Measurements from ENCODE around the gene IL10.
A peak's percentile ranks its signal among the peaks of the same experiment; 100 is the strongest.

IL10 gene

DNA sequence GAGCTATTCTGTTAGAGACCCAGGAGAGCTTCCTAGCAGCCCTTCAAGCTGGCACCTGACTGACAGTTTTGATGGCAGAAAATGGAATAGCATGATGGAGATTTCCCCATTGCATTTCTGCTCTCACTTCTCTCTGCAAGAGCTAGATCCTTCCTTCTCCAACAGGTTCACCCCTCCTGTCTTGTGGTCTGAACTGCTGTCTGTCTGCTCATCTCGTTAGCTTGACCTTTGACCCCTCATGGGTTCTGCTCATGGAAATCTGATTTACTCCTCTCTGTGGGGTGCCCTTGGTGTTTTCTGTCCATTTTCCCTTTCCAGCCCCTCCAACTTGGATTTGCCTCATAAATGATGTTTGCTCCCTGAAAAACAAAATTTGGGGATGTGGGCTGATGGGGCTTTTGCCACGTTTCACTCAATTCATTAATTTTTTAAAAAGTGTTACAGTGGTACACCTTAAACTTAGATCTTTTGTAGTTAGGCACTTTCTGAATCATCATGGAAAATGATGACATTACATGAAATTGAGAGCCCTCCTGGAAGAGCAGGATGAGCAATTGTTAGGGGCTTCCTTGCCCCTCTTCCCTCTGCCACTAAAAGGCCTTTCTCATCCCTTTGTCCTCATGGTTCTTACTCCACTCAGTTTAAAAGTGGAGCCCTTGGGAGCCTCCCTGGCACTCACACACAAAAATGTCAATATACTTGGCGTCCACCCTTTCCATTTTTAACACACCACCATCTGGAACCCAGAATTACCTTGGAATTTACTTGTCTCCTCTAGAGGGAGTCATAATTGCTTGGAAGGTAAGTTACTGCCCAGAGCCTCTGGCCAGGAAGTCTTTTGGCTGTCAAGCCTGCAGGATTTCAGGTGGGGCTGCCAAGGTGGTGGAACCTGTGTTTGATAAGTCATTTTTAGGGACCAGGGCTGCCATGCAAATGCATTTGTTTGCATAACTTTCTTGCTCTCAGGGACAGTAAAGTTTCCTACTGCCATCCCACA is 33.6 kb downstream of the IL10 start:
- FAIRE-seq: no peak
- DNase-seq (ENCODE audit: insufficient read length, low spot score): peak; percentile 50

DNA sequence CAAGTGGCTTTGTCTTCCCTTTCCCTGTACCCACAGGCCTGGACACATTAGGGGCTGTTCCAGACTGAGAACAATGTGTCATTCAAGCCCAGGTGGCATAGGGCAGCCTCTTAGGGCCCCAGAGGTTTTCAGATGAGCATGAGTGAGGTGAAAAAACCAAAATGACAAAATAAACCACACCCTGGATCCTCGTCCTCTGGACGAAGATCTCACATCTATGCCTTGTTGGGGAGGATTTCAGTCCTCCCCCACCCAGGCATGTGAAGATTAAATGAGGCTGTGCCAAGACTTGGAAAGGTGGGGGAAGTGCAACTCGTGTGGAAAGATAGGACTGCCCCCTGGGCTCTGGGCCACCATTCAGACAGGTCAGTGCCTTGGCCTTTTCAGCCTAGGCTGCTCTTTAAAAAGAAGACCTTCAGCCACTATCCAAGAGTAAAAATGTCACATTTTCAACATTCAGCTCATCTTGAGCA is 34.5 kb downstream of the IL10 start:
- FAIRE-seq (no peak), DNase-seq (ENCODE audit: insufficient read length, low spot score) (no peak)

DNA sequence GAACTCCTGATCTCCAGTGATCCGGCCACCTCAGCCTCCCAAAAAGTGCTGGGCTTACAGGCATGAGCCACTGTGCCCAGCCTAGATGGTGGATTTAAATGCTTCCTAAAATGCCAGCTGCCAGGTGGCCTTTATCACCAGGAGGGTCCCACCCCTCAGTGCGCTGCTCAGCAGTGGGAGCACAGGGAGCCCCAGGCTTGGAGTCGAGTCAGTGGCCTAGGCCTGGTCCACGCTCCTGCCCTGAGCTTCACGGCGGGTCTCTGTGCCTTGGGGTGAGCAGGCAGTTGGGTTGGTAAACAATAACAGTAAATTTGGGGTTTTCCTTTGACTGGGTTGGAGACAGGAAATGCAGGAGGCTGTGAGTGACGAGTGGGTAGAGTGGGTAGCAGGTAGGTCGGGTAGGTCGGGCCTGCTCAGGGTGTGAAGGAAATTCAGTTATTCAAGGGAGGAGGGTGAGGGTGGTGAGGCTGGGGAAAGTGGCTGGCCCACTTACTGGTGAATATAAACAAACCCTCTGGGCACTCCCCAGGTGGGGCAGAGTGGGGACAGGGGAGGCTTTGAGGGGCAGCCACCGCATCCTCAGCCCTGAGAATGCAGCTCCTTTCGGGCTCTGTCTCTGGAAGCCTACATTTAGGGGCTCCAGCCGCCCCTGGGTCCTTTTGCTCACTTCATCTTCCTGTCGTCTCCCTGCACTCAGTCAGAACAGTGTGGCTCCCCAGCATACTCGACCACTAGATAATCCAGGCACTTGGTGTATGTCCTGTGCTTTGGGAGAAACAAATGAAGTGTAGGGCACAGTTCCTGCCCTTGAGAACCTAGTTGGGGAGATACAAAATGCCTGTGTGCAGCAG is 35.2 kb downstream of the IL10 start:
- no peak for FAIRE-seq
- DNase-seq (ENCODE audit: insufficient read length, low spot score): no peak

DNA sequence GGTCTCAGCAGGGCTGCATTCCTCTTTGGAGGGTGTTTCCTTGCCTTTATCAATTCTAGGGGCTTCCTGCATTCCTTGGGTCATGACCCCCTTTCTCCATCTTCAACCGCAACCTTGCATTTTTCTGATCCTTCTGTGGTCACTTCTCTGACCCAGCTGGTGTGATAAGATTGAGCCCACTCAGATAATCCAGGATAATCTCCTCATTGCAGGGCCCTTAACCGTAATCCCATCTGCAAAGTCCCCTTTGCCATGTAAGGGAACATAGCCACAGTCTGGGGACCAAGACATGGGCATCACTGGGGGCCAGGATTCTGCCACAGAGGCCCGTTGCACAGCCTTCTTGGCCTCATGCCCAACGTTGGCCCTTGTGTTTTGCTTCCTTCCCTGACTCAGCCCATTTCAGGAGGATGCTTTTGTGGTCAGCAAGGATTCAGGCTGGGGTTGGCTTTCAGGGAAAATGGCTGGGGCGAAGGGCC is 36.7 kb downstream of the IL10 start:
- no peak for FAIRE-seq
- no peak for DNase-seq (ENCODE audit: insufficient read length, low spot score)

DNA sequence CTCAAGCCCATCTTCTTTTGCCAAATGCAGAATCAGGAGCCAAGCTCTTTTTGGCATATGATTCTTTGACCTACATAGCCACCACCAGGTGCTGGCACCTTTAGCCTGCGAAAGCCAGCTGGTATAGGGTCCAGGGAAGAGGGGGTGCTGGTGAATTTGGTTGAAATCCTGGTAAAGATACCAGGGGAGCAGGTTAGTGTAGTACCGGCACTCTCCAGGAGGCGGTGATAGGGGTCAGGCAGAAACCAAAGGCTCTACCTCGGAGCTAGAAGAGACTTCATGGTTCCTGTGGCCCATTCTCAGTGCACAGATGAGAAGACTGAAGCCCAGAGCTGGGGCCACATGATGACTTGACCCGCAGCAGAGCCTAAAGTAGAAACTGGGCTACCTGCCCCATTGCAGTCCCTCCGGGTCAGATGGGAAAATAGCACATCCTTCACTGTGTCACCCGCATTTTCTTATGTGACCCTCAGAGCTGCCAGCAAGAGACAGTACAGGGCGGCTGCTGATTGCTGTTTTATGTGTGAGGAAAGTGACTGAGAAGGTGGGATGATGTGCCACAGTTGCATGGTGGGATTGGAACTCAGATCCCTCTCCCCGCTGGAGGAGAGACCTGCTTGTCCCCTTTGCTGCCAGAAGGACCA is 37.7 kb downstream of the IL10 start:
- FAIRE-seq (no peak), DNase-seq (ENCODE audit: insufficient read length, low spot score) (peak; percentile 66)

DNA sequence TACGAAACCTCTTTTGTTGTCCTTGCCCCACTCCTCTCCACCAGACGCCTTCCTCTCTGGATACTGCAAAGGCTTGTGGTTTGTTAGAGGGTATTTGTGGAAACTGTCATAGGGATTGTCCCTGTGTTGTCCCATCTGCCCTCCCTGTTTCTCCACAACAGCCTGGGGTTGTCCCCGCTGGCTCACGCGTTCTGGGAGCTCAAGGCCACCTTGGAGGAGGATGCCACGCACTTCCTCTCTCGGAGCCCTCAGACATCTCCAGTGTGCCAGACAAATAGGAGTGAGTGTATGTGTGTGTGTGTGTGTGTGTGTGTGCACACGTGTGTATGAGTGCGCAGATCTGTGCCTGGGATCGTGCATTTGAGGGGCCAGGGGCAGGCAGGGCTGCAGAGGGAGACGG is 39.3 kb downstream of the IL10 start:
- no peak for DNase-seq (ENCODE audit: insufficient read length, low spot score)
- FAIRE-seq: no peak

DNA sequence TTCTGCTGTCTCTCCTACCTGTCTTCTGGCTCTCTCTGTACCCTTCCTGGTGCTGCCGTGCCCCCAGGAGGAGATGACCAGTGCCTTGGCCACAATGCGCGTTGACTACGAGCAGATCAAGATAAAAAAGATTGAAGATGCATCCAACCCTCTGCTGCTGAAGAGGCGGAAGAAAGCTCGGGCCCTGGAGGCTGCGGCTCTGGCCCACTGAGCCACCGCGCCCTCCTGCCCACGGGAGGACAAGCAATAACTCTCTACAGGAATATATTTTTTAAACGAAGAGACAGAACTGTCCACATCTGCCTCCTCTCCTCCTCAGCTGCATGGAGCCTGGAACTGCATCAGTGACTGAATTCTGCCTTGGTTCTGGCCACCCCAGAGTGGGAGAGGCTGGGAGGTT is 39.8 kb downstream of the IL10 start:
- FAIRE-seq (no peak), DNase-seq (ENCODE audit: insufficient read length, low spot score) (no peak)

DNA sequence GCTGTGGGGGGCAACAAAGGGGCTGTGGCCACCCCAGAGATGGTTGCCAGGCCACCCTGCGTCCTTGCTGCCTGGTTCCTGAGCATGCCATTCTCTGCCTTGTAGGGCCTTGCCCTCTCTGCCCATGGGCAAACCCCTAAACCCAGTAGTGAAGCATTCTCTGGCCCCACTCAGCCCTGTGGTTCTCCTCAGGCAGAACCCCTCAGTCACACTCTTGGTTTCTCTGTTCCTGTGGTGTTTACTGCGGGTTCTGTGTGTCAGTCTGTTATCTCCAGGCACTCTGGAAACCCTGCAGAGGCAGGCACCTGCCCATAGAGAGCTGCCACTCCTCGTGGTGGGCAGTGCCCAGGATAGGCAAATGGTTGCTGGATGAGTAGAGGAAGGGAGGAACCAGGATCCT is 42.8 kb downstream of the IL10 start:
- no peak for DNase-seq (ENCODE audit: insufficient read length, low spot score)
- no peak for FAIRE-seq

DNA sequence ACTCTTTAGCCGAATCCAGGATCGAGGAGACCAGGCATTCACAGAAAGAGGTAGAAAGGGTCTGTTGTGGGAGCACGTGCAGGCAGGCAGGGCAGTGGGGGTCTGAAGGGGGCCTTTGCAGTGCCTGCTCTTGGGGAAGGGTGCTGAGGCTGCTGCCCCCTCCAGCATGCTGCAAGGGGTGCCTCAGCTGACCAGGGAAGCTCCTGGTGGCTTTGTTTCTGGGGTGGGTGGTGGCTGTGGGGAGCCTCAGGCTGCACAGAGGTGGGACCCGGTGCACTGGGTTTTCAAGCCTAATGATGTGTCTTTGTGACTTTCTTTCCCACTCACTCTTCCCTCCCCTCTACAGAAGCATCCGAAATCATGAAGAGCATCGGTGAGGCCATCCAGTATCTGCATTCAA is 43.2 kb downstream of the IL10 start:
- FAIRE-seq (no peak), DNase-seq (ENCODE audit: insufficient read length, low spot score) (no peak)

DNA sequence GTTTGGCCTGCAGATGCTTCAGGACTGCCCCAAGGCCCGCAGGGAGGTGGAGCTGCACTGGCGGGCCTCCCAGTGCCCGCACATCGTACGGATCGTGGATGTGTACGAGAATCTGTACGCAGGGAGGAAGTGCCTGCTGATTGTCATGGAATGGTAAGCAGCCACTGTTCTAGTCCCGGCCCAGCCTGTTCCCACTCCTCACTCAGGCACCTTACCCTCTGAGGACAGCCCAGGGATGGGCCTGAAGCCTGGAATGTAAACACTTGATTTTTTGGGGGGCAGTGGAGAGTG is 43.7 kb downstream of the IL10 start:
- FAIRE-seq (no peak), DNase-seq (ENCODE audit: insufficient read length, low spot score) (no peak)

DNA sequence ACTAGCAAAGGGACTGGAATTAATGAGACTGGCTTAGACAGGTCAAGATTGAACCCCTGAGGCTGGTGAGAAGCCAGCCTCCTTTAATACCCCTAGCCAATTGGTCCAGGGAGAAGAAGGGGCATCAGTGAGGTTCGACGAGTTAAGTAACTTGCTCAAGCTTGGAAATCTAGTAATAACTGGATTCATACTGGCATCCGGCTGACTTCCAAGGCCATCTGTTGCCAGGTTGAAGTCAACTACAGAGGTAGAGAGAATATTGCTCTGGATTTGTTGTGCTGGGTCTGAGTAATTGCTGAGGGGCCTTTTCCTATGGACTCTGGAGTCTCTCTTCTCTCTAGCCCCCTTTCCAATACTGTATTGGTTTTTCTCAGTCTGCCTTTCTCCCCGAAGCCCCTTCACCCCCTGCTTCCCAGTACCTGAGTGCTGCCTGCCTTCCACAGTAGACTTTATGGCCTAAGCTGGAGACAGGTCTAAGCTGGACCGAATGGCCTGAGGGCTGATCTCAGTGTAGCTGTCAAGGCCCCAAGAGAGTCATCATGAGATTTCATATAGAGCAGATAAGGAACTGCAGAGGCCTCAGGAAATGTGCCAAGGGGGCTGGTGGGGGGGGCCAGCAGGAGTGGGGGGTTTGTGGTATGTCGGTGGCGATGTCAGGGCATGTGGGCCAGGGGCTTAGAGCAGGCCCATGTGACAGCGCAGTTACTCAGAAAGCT is 44.2 kb downstream of the IL10 start:
- FAIRE-seq: no peak

DNA sequence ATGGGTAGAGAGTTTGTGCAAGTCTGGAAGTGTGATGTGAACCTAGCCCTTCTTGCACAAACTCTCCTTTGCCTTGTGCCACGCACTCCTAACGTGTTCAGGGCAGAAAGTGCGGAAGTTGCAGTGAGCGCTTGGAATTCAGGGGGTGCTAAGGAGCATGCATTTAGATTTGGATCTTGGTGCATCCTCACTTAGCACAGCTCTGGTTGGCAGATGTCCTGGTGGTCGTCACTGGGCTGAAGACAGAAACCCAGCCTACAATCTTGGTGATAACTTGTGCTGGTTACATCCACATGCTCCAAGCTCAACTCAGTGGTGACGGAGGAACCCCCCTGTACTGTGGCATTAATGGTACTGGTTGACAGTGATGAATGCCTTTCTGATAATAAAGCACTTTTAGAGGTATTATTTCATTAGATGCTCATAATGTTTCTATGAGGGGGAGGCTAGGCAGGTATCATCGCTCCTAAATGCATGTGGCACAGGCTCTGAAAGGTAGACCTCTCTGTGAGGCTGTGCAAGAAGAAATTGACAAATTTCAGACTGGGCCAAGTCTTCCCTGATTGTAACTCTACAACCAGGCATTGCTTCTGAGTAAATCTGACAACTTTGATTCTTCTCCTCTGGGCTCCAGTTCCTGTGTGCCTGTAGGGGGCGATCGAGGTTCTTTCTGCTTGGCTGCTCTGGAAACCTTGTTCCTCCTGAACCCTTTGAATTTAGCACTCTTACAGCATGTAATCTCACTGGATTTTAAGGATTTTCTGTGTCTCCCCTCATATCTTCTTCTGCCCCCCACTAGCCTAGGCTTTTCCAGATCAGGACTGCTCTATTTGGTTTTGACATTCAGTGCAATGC is 47.0 kb downstream of the IL10 start:
- FAIRE-seq (no peak), DNase-seq (ENCODE audit: insufficient read length, low spot score) (peak; percentile 53)

More for the DNA sequence above, 44.2 kb downstream of the IL10 start:
- DNase-seq (ENCODE audit: insufficient read length, low spot score): no peak

DNA sequence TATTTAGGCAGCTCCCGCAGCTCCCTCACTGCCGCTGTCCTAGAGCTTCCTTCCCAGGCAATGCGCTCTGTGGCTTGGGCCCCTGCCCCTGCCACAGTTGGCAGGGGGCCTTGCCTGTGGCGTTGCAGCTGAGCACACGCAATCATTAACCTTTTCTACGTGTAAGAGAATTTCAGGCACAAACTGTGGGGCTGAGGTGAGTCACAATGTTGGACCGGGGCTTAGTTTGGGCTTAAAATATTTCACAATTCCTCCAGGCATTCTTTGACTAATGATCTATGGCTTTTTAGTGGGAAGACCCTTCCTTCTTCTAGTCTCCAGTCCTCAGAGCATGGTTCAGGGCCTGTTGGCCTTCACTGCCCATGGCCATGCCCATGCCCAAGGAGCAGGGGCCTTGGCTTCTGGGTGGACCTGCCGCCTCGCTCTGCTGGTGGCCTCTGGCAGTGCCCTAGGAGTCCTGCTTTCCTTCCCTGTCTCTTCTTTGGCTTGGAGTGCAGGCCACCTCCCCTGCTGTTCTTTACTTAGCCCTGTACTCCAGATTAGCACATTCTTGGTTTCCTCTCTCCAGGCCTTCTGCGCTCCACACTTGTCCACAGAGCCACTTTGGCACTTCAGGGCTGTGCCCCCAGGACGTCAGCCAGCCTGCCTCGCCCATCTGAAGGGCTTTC is 48.4 kb downstream of the IL10 start:
- FAIRE-seq (no peak), DNase-seq (ENCODE audit: insufficient read length, low spot score) (peak; percentile 19)

DNA sequence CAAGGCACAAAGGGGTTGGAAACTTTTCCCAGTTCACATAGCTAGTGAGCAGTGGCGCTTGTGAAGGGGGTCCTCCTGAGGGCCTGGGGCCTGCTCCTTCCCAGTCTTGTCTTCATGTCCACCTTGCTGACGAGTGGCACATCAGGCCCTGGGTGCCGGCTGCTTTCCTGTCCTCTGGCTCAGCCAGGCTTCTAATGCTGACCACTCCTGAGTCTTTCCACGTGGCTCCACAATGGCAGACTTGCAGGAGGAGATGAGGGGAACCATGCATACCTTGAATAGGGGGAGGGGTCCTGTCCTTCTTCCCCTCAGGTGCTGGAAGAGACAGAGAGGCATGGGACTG is 48.9 kb downstream of the IL10 start:
- DNase-seq (ENCODE audit: insufficient read length, low spot score) (no peak), FAIRE-seq (no peak)

DNA sequence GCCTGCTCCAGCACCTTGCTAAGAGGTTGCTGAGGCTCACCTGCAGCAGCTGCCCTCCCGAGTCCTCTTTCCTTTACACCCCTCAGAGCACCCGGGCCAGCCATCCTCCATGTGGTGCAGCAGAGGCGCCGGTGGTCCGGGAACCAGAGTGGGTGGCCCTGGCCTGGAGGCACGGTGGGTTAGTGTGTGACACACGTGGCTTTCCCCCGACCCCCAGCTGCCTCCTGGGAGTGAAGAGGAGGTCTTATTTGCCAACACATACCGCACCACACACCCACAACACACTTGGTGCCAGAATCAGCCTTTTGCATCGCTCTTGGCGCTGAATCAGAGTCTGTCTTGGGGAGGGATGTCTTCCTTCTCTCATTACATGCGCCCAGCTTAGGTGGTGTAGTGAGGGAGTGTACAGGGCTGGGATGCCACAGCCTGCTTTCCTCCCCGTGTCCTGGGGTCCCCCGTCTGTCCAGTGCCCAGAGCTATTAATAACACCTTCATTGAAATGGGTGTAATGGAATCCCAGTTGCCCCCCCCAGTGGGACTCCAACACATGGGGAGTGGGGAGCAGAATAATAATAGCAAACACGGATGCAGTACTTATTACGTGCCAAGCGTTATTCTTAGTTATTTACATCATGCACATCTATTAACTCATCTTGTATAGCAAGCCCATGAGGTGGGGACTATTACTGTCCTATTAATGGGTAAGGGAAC is 49.4 kb downstream of the IL10 start:
- DNase-seq (ENCODE audit: insufficient read length, low spot score) (no peak), FAIRE-seq (no peak)

DNA sequence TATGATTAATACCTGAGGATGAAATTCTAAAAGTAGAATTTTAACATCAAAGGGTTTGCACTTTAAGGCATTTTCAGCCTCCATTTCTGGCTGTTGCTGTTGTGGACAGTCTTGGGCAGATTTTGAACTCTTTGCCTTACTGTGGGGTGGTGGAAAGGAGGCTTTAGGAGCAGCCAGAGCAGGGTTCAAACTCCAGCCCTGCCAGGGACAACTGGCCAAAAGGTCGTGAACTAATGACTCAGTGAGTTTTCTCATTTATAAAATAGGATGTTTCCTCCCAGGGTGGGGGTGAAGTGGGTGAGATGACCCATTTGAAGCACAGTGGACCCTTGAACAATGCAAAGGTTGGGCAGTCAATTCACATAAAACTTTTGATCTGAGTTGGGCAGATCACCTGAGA is 50.8 kb downstream of the IL10 start:
- FAIRE-seq (no peak), DNase-seq (ENCODE audit: insufficient read length, low spot score) (no peak)

DNA sequence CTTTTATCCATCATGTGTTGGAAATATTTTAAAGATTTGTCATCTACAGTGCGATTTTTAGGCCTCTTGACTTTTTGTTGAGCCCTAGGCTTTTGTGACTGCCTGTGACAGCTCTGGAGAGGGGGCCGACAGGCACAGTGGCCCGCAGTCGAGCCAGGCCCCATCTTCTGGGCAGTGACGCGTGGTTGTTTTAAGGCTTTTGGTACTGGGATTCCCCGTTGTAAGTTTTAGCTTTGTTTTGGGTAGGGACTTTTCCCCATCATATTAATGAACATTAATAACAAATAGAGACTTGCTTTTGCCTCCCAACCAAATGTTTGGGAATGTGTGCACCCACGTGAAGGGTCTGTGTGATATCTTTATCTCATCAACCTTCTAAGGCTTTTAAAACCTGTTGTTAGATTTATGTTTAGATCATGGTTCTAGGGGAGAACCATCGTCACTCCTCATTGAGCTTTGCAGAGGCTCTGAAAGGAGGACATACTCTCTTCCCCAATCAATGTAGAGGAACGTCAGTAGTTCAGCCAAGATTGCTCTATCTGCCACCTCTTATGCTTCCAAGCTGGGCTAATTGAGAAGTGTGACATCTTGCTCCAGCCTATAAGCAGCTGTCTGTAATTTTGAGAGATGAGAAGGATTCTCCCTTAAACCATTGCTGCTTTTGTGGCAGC is 53.0 kb downstream of the IL10 start:
- FAIRE-seq (no peak), DNase-seq (ENCODE audit: insufficient read length, low spot score) (no peak)

DNA sequence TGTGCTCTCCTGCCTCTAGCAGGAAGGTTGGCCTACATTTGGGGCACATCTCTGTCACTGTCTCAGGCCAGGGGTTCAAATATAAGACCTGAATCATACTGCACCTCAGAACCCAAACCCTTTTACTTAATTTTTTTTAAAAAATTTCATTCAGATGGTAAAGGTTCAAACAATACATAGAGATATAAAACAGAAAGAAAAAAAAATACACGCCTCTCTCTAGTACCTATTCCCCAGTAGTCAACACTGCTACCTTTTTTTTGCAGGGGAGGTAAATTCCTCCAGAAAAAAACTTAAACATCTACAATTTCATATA is 54.7 kb downstream of the IL10 start:
- FAIRE-seq (no peak), DNase-seq (ENCODE audit: insufficient read length, low spot score) (no peak)
